Fibroblast of villous mesenchyme (primary cell): ENCODE data around the gene TMEM253. TPM values are rescaled to one million over a fixed set of nuclear protein-coding genes. Genes with fewer than 3 reads are reported as not detected.

ENCODE experiments used
- DNase-seq: peaks from one replicate; pipeline ENCODE4 v3.0.0-alpha.2; 2010; ENCODE audit warnings: low read depth
- H3K4me3 ChIP-seq: 2 replicates; pipeline ENCODE4 v1.5.1; 2011; ENCODE audit warnings: low read depth, mild to moderate bottlenecking, low read length
- total RNA-seq: library from RNA; depleted of rRNA; stranded (reverse); fragments of >200 nt; gene quantifications from 2 replicates; pipeline ENCODE4 v1.2.3, GENCODE V29; 2012
- TF ChIP-seq, protein P1 (sequence below): IDR thresholded peaks from 2 replicates; pipeline ENCODE4 v1.5.1; 2012; ENCODE audit warnings: low read depth, mild to moderate bottlenecking, low read length; ENCODE audit not compliant: insufficient read depth

TMEM253 gene
- total RNA-seq, 1 donor = not detected

GRCh38 chr14:21113369-21113768 lies 12.5 kb downstream of the TMEM253 start:
- no peak for DNase-seq
- TF ChIP-seq, protein P1, sequence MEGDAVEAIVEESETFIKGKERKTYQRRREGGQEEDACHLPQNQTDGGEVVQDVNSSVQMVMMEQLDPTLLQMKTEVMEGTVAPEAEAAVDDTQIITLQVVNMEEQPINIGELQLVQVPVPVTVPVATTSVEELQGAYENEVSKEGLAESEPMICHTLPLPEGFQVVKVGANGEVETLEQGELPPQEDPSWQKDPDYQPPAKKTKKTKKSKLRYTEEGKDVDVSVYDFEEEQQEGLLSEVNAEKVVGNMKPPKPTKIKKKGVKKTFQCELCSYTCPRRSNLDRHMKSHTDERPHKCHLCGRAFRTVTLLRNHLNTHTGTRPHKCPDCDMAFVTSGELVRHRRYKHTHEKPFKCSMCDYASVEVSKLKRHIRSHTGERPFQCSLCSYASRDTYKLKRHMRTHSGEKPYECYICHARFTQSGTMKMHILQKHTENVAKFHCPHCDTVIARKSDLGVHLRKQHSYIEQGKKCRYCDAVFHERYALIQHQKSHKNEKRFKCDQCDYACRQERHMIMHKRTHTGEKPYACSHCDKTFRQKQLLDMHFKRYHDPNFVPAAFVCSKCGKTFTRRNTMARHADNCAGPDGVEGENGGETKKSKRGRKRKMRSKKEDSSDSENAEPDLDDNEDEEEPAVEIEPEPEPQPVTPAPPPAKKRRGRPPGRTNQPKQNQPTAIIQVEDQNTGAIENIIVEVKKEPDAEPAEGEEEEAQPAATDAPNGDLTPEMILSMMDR = no peak
- H3K4me3 ChIP-seq = no peak overlapping the region

- TF ChIP-seq, protein P1 = no peak
- DNase-seq = no peak
- no peak overlapping the region for H3K4me3 ChIP-seq
Observed at GRCh38 chr14:21118933-21119332, 18.1 kb downstream of the TMEM253 start.

DNA sequence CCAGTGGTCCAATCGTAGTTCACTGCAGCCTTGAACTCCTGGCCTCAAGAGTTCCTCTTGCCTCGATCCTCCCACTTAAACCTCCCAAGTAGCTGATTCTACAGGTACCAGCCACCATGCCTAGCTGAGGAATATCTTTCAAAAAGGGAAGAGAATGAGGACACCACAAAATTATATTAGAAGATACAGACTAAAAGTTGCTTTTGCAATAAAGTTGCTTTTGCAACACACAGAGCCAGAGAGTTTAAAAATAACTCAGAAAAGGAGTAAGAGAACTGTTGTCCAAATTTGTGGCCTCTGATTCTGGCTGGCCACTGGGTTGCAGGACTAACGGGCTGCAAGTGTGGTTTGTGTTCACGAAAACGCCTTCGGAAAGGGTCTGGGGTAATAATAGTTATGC lies 19.8 kb downstream of the TMEM253 start:
- TF ChIP-seq, protein P1 = no peak
- no peak for DNase-seq
- H3K4me3 ChIP-seq = no peak overlapping the region

GRCh38 chr14:21121122-21121521 lies 20.3 kb downstream of the TMEM253 start:
- no peak overlapping the region for H3K4me3 ChIP-seq
- no peak for DNase-seq
- TF ChIP-seq, protein P1 = no peak

DNA sequence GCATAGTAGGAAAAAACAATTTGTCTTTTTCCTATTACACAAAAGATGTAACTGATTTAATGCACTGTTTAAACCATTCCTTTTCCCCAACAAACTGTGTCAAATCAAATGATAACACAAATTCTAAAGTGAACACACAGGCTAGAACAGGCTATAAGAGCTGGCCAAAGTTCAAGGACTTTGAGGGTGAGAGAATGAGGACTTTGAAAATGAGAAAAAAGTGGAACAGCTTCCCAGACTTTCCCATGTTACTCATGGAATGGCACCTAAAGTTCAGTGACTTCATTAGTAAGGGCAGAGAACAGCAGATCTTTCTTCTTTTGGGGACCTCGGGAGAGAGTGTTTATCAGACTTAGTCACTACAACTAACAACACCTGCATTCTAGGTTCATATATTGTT lies 22.6 kb downstream of the TMEM253 start:
- TF ChIP-seq, protein P1 = no peak
- H3K4me3 ChIP-seq = no peak overlapping the region
- no peak for DNase-seq

DNA sequence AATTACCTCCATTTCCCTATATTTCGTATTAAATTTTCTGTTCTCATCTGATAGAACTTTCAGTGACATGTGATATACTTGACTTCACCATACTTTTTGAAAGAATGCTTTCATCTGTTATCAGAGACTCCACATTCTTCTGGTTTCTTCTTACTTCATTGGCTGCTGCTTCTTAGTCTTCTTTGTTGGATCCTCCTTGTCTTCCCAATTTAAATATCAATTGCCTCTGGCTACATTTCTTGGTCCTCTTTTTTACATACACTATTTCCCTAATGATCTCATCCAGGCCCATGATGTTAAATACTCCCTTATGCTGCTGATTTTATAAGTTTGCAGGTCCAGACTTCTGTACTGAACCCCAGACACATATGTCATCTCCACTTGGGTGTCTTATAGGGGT lies 33.0 kb downstream of the TMEM253 start:
- DNase-seq = no peak
- TF ChIP-seq, protein P1 = no peak
- H3K4me3 ChIP-seq = no peak overlapping the region

GRCh38 chr14:21136024-21136423 lies 35.2 kb downstream of the TMEM253 start:
- TF ChIP-seq, protein P1 = peak; percentile 64
- H3K4me3 ChIP-seq = no peak overlapping the region
- DNase-seq = peak; percentile 10
